NT2/D1 (cell line): ENCODE results near the gene HOXA11.

ENCODE experiments used
- YY1 ChIP-seq: IDR thresholded peaks from 2 replicates; pipeline ENCODE4 v1.6.1; 2011; ENCODE audit not compliant: insufficient read length, insufficient read depth
- ZNF274 ChIP-seq: IDR thresholded peaks from 2 replicates; pipeline ENCODE4 v1.6.1; 2011; ENCODE audit warnings: mild to moderate bottlenecking, low read depth, low read length

- TF ChIP-seq YY1 (no peak), ZNF274 (no peak)
These were observed 23.8 kb downstream of the HOXA11 start for GRCh38 chr7:27161214-27161720.
